HCT116 (cell line): Measurements from ENCODE around the gene RBM12.

Experiments
- CEBPB ChIP-seq: IDR thresholded peaks from 2 replicates; pipeline ENCODE4 v1.6.1; 2012; ENCODE audit warnings: low read depth
- POLR2A ChIP-seq: IDR thresholded peaks from 2 replicates; pipeline ENCODE4 v1.7.0; 2011; ENCODE audit warnings: borderline replicate concordance; ENCODE audit not compliant: insufficient read depth, insufficient read length; ENCODE audit errors: extremely low read depth
- POLR2AphosphoS5 ChIP-seq: IDR thresholded peaks from 2 replicates; pipeline ENCODE4 v1.6.1; 2011; ENCODE audit warnings: mild to moderate bottlenecking, low read depth, low read length, moderate library complexity

- TF ChIP-seq POLR2A (no peak), CEBPB (no peak), POLR2AphosphoS5 (no peak)
These were observed 32.1 kb downstream of the RBM12 start for GRCh38 chr20:35632539-35633115.
